SH-SY5Y (cell line): ENCODE measurements around the gene LEFTY2.

Experiments
- GATA2 ChIP-seq: IDR thresholded peaks from 2 replicates; pipeline ENCODE4 v1.6.1; 2011; ENCODE audit warnings: mild to moderate bottlenecking, low read depth, low read length
- GATA3 ChIP-seq: IDR thresholded peaks from 2 replicates; pipeline ENCODE4 v1.6.1; 2011; ENCODE audit warnings: low read depth, mild to moderate bottlenecking, low read length, moderate library complexity

The LEFTY2 gene

GRCh38 chr1:225962440-225962975 is 21.5 kb upstream of the LEFTY2 start:
- TF ChIP-seq GATA2 (no peak), GATA3 (no peak)

GRCh38 chr1:225961659-225962439 is 20.8 kb upstream of the LEFTY2 start:
- TF ChIP-seq GATA3 (no peak), GATA2 (no peak)

GRCh38 chr1:225958041-225958440 is 17.0 kb upstream of the LEFTY2 start:
- TF ChIP-seq GATA2 = no peak
- TF ChIP-seq GATA3 = no peak

- TF ChIP-seq GATA3 (no peak), GATA2 (no peak)
Observed at GRCh38 chr1:225954753-225955152, 13.7 kb upstream of the LEFTY2 start.

GRCh38 chr1:225953315-225953714 is 12.3 kb upstream of the LEFTY2 start:
- no peak for TF ChIP-seq GATA3
- no peak for TF ChIP-seq GATA2

GRCh38 chr1:225950905-225951497 is 10.0 kb upstream of the LEFTY2 start:
- no peak for TF ChIP-seq GATA3
- TF ChIP-seq GATA2 = no peak

GRCh38 chr1:225949041-225949440 is 8.0 kb upstream of the LEFTY2 start:
- TF ChIP-seq GATA3 (no peak), GATA2 (no peak)

GRCh38 chr1:225946803-225947202 is 5.8 kb upstream of the LEFTY2 start:
- TF ChIP-seq GATA2 (no peak), GATA3 (no peak)

- TF ChIP-seq GATA3 = no peak
Observed at GRCh38 chr1:225946082-225946620, 5.1 kb upstream of the LEFTY2 start.

GRCh38 chr1:225945564-225945963 is 4.5 kb upstream of the LEFTY2 start:
- no peak for TF ChIP-seq GATA2
- no peak for TF ChIP-seq GATA3

- TF ChIP-seq GATA2 (no peak), GATA3 (no peak)
Observed at GRCh38 chr1:225944951-225945350, 3.9 kb upstream of the LEFTY2 start.

GRCh38 chr1:225944387-225944786 is 3.4 kb upstream of the LEFTY2 start:
- TF ChIP-seq GATA3 (no peak), GATA2 (no peak)

GRCh38 chr1:225943582-225943981 is 2.6 kb upstream of the LEFTY2 start:
- TF ChIP-seq GATA3 = no peak
- no peak for TF ChIP-seq GATA2

- TF ChIP-seq GATA3 (no peak), GATA2 (no peak)
Observed at GRCh38 chr1:225942574-225942973, 1.6 kb upstream of the LEFTY2 start.

GRCh38 chr1:225941942-225942222 is 862 bp upstream of the LEFTY2 start:
- no peak for TF ChIP-seq GATA3
- TF ChIP-seq GATA2 = no peak
